ENCODE data around the gene HOXA2.

The HOXA2 gene

DNA sequence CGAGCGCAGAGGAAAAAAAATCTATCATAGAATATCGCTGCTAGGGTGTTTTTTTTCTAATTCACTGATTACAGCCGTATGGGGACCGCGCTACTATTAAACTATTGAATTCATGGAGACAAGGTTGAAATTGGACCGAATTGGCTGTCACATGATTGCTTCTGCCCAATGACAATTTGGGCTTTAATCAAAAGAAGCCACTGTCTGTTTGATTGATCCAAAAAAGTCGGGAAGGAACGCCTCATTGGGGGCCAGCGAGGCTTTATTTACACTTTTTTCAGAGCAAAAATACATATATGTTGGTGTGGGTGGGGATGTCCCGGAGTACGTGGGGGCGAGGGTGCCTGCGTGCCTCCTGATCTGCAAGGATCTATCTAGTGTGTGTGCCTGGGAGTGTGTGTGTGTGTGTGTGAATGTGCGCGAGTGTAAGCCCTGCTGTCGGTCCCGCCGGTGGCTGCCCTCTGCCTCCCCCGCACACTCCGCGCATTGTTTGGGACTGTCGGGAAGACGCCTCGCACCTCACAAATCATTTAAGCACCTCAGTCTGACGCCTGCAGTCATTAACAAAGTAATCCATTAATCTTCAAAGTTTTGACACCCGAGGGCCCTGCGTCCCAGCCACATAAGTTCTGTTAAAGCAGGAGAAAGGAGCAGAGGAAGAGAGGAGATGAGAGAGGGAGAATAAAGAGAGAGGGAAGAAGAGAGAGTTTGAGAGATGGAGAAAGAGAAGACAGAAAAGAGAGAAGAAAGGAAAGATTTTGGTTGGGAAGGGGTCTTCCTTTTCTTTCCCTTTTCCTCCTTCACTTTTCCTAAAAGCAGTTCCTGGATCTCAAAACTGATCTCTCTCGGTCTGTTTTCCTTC is at the start of gene HOXA2:
Gene HOXA2 (minus strand): TSS at position 103 of the 862 bp plus-strand sequence. CDS start 183 bp downstream, outside the sequence.
- no peak for DNase-seq (ENCODE audit: low spot score)

GRCh38 chr7:27151341-27151930 is 49.0 kb upstream of the HOXA2 start:
- no peak for DNase-seq (ENCODE audit: low spot score)

DNA sequence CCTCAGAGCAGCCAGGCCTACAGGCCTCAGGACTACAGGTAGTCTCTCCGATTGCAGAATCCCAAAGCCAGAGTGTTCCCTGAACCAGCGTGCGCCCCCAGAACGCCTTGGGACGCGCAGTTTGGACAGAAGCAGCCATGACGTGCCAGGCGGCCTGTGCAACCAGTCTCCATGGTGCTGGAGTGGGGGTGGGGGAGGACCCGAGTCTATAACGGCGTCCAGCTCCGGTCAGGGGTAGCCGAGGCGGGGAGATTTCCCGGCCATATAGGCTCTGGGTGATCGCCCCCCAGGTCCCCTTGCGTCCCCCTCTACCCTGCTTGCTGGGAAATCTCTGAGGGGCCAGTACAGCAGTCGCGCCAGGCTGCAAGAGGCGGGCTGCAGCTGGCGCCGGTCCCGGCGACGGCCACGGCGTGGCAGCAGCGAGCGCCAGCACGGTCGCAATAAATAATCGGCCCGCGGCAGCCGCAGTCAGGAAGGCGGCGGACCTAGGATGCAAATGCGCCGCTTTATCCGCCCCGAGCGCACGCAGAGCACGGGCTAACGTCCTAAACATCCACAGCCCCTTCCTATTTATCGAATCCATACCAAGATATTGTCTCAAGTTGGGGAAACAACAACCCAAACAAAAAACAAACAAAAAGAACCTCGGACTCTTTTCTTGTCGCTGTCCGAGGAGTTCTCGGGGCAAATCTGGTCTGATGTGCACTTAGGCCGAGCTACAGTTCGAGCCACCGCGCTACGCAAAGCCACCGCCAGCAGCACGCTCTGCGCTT is 48.3 kb upstream of the HOXA2 start:
- peak; percentile 60 for DNase-seq (ENCODE audit: low spot score)

DNA sequence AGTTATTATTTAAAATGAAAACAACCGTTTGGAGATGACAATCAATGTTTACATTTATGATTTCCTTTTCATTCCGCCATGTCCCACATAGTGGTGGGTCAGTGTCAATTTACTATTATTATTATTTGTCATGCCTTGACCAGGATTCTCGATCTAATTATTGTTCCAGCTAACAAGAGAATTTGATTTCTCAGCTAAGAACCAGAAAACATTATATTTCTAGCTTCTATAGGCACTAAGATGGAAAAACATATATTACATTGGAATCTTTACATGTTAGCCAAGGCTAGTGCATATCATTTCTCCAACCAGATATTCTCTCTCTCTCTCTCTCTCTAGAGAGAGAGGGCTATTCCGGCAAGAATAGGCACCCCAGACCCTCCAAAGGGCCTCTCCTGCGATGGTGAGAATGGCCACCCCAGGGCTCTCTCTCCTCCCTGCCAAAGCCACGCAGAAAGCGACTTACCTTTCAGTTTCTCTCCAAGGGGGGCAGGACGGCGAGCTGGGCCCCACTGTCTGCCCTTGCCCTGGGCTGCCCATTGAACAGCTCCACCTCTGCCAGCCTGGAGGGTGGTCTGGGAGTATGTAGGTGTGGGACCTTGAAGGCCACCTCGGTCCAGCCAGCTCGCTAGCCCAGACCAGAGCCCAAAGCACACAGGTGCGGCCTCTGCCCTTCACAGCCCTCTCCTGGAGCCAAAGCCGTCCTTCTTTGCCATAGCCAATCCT is 47.5 kb upstream of the HOXA2 start:
- DNase-seq (ENCODE audit: low spot score), result no peak

DNA sequence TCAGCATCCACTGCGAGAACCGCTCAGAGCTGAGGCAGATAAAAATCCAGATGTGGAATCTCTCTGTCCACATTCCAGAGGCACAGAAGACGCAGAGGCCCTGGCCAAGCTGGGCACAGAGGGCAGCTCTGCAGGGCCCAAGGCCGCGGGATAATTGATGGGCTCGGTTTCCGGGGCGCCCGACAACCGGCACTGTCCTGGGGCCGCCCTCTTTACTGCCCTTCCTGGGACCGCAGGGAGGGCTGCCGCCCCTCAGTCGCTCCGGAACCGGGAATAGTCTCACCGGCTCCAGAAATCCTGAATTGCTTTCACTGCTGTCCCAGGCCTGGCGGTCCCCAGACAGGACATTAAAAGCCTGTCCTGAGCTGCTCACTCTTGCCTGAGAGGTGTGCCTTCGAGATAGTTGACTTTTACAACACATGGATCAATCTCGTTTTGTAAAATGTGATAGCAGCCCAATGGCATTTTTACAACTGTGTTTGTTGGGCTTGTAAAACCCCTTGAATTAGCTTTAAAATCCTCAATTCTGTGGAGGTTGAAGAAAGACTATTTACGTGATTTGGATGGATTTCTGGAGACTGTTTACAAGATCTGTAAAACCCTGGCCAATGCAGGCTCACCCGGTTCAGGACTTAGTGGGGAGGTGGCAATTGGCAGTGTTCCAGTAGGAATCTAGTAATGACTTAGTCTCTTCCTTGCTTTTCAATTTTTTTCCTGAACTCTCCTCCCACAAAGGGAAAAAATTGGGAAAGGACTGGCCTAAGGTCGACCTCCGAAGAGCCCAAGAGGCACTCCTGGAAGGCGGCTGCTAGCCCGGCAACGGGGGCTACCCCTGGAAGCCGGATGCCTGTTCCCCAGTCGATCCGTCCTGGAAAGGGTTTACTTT is 46.5 kb upstream of the HOXA2 start:
- DNase-seq (ENCODE audit: low spot score), result no peak

- no peak for DNase-seq (ENCODE audit: low spot score)
These were observed 45.7 kb upstream of the HOXA2 start for GRCh38 chr7:27148031-27148755.

DNA sequence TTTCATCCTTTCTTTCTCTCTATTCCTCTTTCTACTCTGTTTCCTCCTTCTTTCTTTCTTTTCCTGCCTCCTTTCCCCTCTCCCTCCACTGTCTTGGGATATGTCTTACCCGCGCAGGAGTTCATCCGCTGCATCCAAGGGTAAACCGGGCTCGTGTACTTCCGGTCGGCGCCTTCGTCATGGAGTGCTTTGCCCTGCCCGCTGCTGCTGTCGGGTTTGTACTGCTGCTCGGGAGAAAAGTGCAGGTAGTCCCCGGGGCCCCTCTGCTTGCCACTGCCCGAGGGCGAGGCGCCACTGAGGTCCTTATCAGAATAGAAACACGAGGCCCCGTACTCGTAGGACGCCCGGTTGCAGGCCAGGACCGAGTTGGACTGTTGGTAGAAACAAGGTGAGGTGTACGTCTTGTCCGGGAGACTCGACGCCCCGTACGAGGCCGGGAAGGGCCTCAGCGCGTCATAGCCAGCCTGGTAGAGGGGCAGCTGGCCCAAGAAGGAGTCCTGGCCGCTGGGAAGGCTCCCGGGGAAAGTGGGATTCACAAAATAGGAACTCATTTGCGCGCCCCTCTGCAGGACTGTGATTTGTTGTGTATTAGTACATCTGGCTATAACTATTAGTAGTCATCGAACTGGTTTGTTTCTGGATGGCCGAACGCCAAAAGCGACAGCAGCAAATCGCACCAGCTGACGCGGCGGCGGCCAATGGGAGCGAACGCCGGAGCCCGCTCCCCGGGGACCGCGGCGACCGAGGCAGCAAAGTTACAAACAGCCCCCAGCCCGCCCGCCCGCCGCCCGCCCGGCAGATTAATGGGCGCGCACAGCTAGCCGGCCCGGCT is 44.9 kb upstream of the HOXA2 start, which contains the start of gene HOXA6:
Gene HOXA6 (minus strand): TSS at position 576 of the 832 bp plus-strand sequence. CDS start 25 bp downstream, at position 551.
- DNase-seq (ENCODE audit: low spot score), result no peak

DNA sequence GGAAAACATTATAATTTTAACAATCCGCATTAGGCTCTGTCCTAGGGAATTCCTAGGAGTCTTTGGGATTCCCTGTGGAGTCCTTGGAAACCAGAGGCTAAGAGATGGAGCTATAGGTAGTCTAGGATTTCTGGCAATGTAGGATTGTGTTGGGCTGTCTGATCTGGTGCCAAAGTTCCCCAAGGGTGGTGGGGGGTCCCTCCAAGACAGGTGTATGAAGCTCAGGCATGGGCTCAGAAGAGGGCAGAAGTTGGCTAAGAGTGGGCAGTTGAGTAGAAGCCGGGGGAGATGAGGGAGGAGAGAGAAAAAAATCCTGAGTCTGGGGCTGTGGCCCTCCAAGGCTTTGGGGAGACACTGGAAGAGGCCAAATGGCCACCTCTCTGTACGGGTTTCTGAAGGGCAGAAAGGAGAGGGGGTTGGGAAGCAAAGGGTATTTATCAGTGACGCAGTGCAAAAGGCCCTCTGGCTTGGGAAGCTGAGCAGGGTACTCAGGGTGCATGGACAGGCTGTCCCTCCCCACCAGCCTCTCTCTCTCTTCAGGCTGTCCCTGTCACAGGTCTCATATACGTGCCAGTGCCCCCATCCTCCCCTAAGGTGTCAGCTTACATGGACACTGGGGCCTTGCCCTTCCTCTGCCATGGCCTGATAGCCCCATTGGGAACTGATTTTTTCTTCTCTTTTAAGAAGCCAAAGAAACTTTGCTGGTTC is 44.2 kb upstream of the HOXA2 start:
- DNase-seq (ENCODE audit: low spot score), result no peak

DNA sequence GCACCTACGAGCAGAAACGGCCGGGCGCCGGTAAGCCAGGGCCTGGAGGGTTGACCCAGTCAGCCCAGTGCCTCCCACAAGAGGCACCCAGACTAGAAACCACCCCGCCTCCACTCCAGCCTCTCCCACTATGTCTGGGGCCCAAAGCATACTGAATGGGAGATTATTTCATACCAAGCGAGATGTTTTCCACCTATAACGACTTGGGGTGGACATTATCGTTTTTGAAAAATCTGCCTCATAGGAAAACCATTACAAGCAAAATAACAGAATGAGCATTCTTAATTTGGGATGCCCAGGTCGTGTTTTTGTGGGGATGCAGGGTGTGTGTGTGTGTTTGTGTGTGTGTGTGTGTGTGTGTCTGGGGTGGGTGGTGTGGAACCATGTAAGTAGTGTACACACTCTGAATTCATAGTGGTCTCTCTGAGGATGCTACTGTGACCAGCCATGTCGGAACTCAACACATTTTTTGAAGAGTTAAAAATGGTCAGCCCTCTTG is 43.5 kb upstream of the HOXA2 start:
- DNase-seq (ENCODE audit: low spot score), result no peak

DNA sequence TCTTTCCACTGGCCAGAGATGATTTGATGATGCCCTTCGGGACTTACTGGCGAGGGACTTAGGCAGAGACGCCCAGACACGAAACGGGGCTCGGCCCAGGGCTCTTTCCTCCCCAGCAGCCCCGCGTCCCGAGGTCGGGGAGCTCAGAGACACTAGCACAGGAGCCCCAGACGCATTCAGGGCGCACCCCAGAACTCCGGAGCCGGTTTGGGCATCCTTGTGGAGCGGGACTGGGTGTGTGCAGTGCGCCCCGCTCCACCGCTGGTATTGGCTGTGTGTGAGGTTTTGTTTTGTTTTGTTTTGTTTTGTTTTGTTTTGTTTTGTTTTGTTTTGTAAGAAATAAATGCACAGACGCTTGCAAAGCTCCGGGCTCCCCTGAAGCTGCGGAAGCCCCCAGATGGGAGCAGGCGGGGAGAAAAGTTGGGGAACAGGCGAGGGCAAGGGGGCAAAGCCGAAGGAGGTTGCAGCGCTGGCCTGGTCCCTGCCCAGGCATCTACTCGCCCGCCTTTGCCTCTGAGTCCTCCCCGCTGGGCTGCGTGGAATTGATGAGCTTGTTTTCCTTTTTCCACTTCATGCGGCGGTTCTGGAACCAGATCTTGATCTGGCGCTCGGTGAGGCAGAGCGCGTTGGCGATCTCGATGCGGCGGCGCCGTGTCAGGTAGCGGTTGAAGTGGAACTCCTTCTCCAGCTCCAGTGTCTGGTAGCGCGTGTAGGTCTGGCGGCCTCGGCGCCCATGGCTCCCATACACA is 42.9 kb upstream of the HOXA2 start:
- DNase-seq (ENCODE audit: low spot score), result no peak

- no peak for DNase-seq (ENCODE audit: low spot score)
These were observed 42.3 kb upstream of the HOXA2 start for GRCh38 chr7:27144781-27145164.

DNA sequence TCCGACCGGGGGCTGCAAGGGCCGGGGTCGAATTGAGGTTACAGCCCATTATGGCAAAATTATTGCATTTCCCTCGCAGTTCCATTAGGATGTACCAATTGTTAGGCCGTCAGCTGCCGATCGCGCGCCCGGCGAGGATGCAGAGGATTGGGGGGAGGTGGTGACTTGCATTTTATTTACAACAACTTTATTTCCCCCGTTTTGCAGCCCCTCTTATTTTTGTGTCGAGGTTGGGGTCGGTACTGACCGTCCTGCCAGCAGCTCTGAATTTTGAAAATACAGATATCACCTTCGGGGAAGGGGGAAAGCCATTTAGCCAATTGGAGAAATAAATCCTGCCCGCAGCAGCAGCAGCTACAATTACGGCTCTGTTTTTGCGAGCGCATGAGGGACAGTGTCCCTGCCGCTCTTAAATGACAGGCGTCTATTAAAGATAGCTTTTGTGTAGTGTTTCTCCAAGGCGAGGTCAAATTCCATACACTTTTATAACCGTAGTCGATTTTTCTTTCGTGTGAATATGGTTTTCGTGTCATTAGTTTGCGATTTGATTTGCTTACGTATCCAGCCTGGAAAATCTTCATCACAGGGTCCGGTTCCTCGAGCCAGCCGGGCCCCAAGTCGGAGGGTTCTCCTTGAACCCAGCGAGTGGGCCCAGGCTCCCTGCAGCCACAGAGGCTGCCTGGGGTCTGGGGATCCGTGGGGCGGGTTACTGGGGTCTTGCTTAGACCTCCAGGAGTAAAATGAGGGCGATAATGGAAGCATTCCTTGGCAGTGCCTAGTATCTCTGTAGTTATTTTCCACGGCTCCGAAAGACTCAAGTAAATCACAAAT is 41.7 kb upstream of the HOXA2 start:
- no peak for DNase-seq (ENCODE audit: low spot score)

DNA sequence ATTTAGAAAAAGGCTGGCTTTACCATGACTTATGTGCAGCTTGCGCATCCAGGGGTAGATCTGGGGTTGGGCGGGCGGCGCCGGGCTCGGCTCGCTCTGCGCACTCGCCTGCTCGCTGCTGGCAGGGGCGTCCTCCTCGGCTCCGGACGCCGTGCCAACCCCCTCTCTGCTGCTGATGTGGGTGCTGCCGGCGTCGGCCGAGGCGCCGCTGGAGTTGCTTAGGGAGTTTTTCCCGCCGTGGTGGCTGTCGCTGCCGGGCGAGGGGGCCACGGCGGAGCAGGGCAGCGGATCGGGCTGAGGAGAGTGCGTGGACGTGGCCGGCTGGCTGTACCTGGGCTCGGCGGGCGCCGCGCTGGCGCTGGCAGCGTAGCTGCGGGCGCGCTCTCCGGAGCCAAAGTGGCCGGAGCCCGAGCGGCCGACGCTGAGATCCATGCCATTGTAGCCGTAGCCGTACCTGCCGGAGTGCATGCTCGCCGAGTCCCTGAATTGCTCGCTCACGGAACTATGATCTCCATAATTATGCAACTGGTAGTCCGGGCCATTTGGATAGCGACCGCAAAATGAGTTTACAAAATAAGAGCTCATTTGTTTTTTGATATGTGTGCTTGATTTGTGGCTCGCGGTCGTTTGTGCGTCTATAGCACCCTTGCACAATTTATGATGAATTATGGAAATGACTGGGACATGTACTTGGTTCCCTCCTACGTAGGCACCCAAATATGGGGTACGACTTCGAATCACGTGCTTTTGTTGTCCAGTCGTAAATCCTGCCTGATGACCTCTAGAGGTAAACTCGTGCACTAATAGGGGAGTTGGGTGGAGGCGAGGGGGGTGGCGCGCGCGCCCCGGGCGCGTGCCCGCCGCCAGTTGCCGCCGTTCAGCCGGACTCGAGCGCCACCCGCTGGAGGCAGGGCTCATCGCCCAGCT is 40.8 kb upstream of the HOXA2 start, which contains the start of gene HOXA5:
Gene HOXA5 (minus strand): TSS at position 659 of the 927 bp plus-strand sequence. CDS start 74 bp downstream, at position 585.
- no peak for DNase-seq (ENCODE audit: low spot score)

DNA sequence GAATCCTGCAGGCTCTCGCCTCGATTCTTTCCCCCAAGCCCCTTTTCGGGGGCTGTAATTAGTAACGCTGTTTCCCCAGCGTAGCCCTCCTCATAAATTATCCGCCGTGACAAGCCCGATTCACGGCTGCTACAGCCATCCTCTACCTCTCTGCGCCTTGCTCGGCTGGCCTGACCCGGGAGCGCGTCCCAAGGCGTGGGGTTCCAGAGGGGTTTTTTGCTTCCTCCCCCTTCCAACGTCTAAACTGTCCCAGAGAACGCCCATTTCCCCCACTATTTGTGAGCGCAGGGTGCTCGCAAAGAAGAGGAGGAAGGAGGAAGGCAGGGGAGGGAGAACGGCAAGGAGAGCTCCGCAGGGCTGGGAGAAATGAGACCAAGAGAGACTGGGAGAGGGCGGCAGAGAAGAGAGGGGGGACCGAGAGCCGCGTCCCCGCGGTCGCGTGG is 40.1 kb upstream of the HOXA2 start:
- no peak for DNase-seq (ENCODE audit: low spot score)

DNA sequence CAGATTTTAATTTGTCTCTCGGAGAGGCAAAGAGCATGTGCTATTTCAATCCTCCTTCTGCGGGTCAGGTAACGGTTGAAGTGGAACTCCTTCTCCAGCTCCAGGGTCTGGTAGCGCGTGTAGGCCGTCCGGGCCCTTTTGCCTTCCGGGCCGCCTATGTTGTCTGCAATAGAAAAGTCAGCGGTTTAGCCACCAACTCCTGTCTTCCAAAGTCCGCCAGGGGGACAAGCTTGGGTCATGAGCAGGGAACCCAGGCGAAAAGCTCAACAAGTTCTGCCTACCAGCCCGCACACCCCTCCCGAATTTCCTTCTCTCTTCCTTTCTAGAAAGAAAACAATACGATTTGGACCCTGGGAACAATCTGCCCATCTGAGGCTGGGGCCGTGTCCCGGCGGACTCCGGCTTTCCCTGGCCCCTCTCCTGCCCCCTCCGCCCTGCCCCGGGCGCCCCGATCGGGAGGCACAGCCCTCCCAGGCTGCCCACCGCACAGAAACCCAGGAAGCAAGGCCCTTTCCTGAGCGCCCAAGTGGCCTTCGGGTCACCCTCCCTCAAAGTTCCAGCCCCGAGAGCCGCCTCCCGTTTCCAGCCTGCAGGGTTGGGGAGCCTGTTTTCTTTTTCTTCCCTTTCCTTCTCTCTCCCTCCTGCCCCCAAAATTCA is 39.6 kb upstream of the HOXA2 start:
- DNase-seq (ENCODE audit: low spot score), result no peak
